ENCODE results near the gene TMEM18. TPM values are rescaled to one million over a fixed set of nuclear protein-coding genes. Genes with fewer than 3 reads are reported as not detected.

The TMEM18 gene
- total and polyA plus RNA-seq, 2 of the 13 experiments (the other 11 are each of a cell fraction or from before 2014, with no cell fraction given) = 45.9 to 49.4 TPM

DNA sequence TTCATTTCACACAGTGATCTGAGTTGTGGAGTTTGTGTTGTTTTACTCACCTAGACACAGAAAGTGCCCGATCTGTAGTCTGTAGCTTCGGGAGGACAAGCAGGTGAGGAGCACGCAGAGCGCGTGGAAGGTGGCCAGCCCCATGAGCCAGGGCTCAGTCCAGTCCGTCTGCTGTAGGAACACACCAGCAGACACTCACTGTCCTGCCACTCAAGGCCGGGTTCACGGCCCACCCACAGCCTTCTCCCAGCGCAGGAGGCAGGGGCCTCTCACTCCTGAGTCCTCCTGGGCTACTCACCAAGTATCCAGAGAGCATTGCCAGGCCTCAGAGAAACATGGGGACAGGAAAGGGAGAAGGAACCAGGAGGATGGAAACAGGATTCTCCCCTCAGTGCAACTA, 1.7 kb downstream of the TMEM18 start:
- Histone ChIP-seq H3K27me3 (ENCODE audit: control insufficient read depth in 1 of 2, insufficient read depth in 2 of 2, low read length in 2 of 2) (no peaks in the 10 kb centered on the region; a peak in 1 of 5 replicates), H3K27ac (ENCODE audit: extremely low read length, insufficient read depth, low read length) (peak overlapping the region; percentile 56), H4K20me1 (ENCODE audit: insufficient read depth, low read length) (no peaks in the 10 kb centered on the region; the same call in 1 of the 2 replicates), H3K4me1 (ENCODE audit: insufficient read depth, low read length) (peaks cover 25% of the 10 kb centered on the region), H3K9ac (ENCODE audit: insufficient read depth, low read depth, low read length) (peak overlapping the region; percentile 67), H2AFZ (ENCODE audit: low read length) (no peak overlapping the region), H3K36me3 (replicated peaks in 1 of 2; ENCODE audit: control insufficient read depth in 1 of 2, insufficient read depth in 2 of 2, low read length in 2 of 2) (peaks cover 13 to 40% of the 10 kb centered on the region in 2 experiments), H3K9me3 (ENCODE audit: low read length) (no peaks in the 10 kb centered on the region), H3K4me3 (replicated peaks in 1 of 3; ENCODE audit: insufficient read depth in 1 of 3, low read depth in 2 of 3, low read length in 3 of 3) (peak overlapping the region; percentile 70 to 91 (median 90); a peak in 4 of 6 replicates), H3K4me2 (ENCODE audit: low read depth, low read length) (peak overlapping the region; percentile 89), H3K79me2 (ENCODE audit: insufficient read depth, low read length) (peaks cover 34% of the 10 kb centered on the region)
- 94% methylated on average over 9 of the region's 9 CpGs for WGBS (ENCODE audit: low lambda C conversion rate)
- DNase-seq (ENCODE audit: low spot score) (no peak), ATAC-seq (no peak), FAIRE-seq (no peak)
- TF ChIP-seq NRL (CRISPR knock-in tag; IDR thresholded peaks at IDR 0.05; ENCODE audit: borderline replicate concordance) = peak; percentile 53; the same call in 1 of the 2 replicates
- no peak for TF ChIP-seq SP5 (CRISPR knock-in tag; IDR thresholded peaks at IDR 0.05; ENCODE audit: borderline replicate concordance, low read depth)
- no peak for TF ChIP-seq TCF7L2 (IDR thresholded peaks at IDR 0.05; ENCODE audit: low read depth, low read length)
- no peak for TF ChIP-seq ZNF749 (CRISPR knock-in tag; IDR thresholded peaks at IDR 0.05; ENCODE audit: borderline replicate concordance)
- TF ChIP-seq ZNF12 (CRISPR knock-in tag; IDR thresholded peaks at IDR 0.05) = no peak
- TF ChIP-seq ZBTB38 (CRISPR knock-in tag; IDR thresholded peaks at IDR 0.05) = peak; percentile 72
- TF ChIP-seq, protein P1, sequence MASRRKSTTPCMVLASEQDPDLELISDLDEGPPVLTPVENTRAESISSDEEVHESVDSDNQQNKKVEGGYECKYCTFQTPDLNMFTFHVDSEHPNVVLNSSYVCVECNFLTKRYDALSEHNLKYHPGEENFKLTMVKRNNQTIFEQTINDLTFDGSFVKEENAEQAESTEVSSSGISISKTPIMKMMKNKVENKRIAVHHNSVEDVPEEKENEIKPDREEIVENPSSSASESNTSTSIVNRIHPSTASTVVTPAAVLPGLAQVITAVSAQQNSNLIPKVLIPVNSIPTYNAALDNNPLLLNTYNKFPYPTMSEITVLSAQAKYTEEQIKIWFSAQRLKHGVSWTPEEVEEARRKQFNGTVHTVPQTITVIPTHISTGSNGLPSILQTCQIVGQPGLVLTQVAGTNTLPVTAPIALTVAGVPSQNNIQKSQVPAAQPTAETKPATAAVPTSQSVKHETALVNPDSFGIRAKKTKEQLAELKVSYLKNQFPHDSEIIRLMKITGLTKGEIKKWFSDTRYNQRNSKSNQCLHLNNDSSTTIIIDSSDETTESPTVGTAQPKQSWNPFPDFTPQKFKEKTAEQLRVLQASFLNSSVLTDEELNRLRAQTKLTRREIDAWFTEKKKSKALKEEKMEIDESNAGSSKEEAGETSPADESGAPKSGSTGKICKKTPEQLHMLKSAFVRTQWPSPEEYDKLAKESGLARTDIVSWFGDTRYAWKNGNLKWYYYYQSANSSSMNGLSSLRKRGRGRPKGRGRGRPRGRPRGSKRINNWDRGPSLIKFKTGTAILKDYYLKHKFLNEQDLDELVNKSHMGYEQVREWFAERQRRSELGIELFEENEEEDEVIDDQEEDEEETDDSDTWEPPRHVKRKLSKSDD (CRISPR knock-in tag; IDR thresholded peaks at IDR 0.05; ENCODE audit: low read depth) = no peak
- TF ChIP-seq IRF1 (CRISPR knock-in tag; IDR thresholded peaks at IDR 0.05; ENCODE audit: low read depth) = no peak
- peak; percentile 19; the same call in 1 of the 2 replicates for TF ChIP-seq ZNF263 (CRISPR knock-in tag; IDR thresholded peaks at IDR 0.05)
- intact Hi-C loops (cut with micrococcal nuclease; ENCODE audit: unreplicated experiment) = no loop called here
- ChIA-PET CTCF (ENCODE audit: low intra/inter-chr PET ratio, low total read pairs) (no interaction called here), POLR2A (no interaction called here)
- no TSS peak for BruUV-seq (replicated peaks)
- in situ Hi-C loops (cut with HindIII; ENCODE audit: extremely low pct_ligation_motif_present, low pct_unique_long_range_greater_than_20kb) = no loop called here

Data from HepG2 (cell line).